Fibroblast of villous mesenchyme (primary cell): ENCODE data around the gene RNF113B. TPM values are rescaled to one million over a fixed set of nuclear protein-coding genes. Genes with fewer than 3 reads are reported as not detected.
A peak's percentile ranks its signal among the peaks of the same experiment; 100 is the strongest.

Source experiments
- DNase-seq: peaks from one replicate; pipeline ENCODE4 v3.0.0-alpha.2; 2010; ENCODE audit warnings: low read depth
- H3K4me3 ChIP-seq: 2 replicates; pipeline ENCODE4 v1.5.1; 2011; ENCODE audit warnings: low read depth, mild to moderate bottlenecking, low read length
- total RNA-seq: library from RNA; depleted of rRNA; stranded (reverse); fragments of >200 nt; gene quantifications from 2 replicates; pipeline ENCODE4 v1.2.3, GENCODE V29; 2012
- TF ChIP-seq, protein P1 (sequence below): IDR thresholded peaks from 2 replicates; pipeline ENCODE4 v1.5.1; 2012; ENCODE audit warnings: low read depth, mild to moderate bottlenecking, low read length; ENCODE audit not compliant: insufficient read depth

Gene RNF113B
- total RNA-seq, 1 donor, result not detected

- TF ChIP-seq, protein P1, sequence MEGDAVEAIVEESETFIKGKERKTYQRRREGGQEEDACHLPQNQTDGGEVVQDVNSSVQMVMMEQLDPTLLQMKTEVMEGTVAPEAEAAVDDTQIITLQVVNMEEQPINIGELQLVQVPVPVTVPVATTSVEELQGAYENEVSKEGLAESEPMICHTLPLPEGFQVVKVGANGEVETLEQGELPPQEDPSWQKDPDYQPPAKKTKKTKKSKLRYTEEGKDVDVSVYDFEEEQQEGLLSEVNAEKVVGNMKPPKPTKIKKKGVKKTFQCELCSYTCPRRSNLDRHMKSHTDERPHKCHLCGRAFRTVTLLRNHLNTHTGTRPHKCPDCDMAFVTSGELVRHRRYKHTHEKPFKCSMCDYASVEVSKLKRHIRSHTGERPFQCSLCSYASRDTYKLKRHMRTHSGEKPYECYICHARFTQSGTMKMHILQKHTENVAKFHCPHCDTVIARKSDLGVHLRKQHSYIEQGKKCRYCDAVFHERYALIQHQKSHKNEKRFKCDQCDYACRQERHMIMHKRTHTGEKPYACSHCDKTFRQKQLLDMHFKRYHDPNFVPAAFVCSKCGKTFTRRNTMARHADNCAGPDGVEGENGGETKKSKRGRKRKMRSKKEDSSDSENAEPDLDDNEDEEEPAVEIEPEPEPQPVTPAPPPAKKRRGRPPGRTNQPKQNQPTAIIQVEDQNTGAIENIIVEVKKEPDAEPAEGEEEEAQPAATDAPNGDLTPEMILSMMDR, result no peak
- DNase-seq, result no peak
- H3K4me3 ChIP-seq, result no peak overlapping the region
These were observed 19.9 kb downstream of the RNF113B start for GRCh38 chr13:98157188-98157587.

DNA sequence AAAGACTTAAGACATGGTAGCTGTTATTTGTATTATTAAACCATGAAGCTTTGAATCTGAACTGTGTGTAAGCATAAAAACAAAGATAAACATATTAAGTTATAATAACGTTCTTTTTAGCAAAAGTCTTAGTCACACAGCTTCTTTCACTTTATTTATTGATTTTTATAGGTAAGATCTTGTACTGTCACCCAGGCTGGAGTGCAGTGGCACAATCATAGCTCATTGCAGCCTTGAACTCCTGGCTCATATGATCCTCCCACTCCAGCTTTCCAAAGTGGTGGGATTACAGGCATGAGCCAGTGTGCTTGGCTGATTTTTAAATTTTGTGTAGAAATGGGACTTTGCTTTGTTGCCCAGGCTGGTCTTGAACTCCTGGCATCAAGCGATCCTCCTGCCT is 20.8 kb downstream of the RNF113B start:
- TF ChIP-seq, protein P1, result no peak
- no peak overlapping the region for H3K4me3 ChIP-seq
- DNase-seq, result no peak

DNA sequence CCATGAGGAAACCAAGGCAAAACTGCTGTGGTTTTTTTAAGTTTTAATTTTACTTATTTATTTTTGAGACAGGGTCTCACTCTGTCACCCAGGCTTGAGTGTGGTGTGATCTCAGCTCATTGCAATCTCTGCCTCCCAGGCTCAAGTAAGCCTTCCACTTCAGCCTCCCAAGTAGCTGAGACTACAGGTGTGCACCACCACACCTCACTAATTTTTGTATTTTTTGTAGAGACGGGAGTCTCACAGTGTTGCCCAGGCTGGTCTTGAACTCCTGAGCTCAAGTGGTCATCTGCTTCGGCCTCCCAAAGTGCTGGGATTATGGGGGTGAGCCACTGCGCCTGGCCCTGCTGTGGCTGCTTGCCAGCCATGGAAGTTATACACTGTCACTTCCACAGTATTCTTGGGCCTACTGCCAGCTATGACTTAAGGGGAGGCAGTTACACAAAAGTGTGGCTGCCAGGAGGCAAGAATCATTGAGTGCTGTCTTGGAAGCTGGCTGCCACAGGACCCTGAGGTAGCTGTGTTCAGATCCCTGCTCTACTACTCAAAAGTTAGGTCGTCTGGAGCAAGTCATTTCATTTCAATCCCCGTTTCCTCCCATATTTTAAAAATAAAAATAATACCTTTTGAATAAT is 21.5 kb downstream of the RNF113B start:
- peak; percentile 71 for DNase-seq
- H3K4me3 ChIP-seq, result no peak overlapping the region
- TF ChIP-seq, protein P1, result no peak

- TF ChIP-seq, protein P1, result no peak
- H3K4me3 ChIP-seq, result no peak overlapping the region
- peak; percentile 30 for DNase-seq
These were observed 26.1 kb downstream of the RNF113B start for GRCh38 chr13:98150832-98151479.

GRCh38 chr13:98147521-98147920 is 29.5 kb downstream of the RNF113B start:
- DNase-seq, result no peak
- TF ChIP-seq, protein P1, result no peak
- no peak overlapping the region for H3K4me3 ChIP-seq

DNA sequence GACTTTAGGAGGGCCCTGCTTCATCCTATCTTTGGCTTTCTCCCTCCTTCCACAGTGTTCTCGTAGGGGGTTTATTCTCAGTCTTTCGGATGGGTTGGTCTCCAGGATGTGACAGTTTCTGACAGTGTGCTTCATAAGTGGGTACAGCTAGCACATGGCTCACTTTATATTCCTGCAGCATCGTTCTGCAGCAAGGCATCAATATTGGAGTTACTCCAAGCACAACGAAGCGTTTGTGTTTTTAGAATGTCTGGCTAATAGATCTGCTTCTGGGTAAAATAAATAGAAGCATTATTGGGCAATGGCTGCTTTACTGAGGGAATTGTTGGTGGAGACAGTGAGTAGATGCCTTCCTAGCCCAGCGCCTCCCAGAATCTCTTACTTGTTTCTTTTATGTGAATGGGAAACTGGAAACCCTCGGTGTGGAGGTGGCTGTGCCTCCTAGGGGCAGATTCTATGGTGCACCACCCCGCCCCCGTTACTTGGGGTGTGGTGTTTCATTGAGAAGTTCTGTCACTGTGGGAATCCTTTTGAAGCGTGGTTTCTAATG is 32.2 kb downstream of the RNF113B start:
- peak overlapping the region; percentile 79 for H3K4me3 ChIP-seq
- TF ChIP-seq, protein P1, result peak; percentile 45
- peak; percentile 79 for DNase-seq
